Mucosa of descending colon (tissue), 3 donors: ENCODE results near the gene WARS2. TPM values are rescaled to one million over a fixed set of nuclear protein-coding genes. Genes with fewer than 3 reads are reported as not detected.

Source experiments
- ATAC-seq: fragments of 200-7000 bp; cut with Tn5 transposase; one replicate; pipeline ENCODE4 v1.9.1; 2020; ENCODE audit warnings: mild to moderate bottlenecking, moderate library complexity
- DNase-seq, 3 donors: peaks; one replicate each; pipeline ENCODE4 v3.0.0-alpha.2; 2020
- H3K36me3 ChIP-seq: fragments of 200-600 bp; one replicate; pipeline ENCODE4 v1.8.0; 2021; ENCODE audit warnings: low read depth, mild to moderate bottlenecking
- H3K4me1 ChIP-seq: fragments of 200-600 bp; one replicate; pipeline ENCODE4 v1.8.0; 2021; ENCODE audit warnings: low read depth, mild to moderate bottlenecking
- H3K4me3 ChIP-seq: fragments of 200-600 bp; one replicate; pipeline ENCODE4 v1.8.0; 2021; ENCODE audit warnings: mild to moderate bottlenecking
- H3K9me3 ChIP-seq: fragments of 200-600 bp; one replicate; pipeline ENCODE4 v1.8.0; 2021; ENCODE audit warnings: mild to moderate bottlenecking
- intact Hi-C, 2 donors: fragments of 100-400 bp; cut with DNase I in 1 of 2; cut with micrococcal nuclease in 1 of 2; formaldehyde crosslinking; loops; one replicate each; pipeline versions ENCODE4 v1.11.0 to v1.11.1; 2022; cut with DNase I, micrococcal nuclease
- total RNA-seq, 3 donors: library from RNA; stranded (reverse); fragmentation: NEBNext Ultra II Directional in 2 of 3; extraction: Animal tissue kit (Norgen Biotek cat#: 25700) in 2 of 3; gene quantifications; one replicate each; pipeline versions ENCODE4 v1.2.1 to v1.2.4, GENCODE V29; 2021 to 2023
- TF ChIP-seq, protein P1 (sequence below): fragments of 200-600 bp; IDR thresholded peaks from one replicate; pipeline ENCODE4 v1.8.0; 2022; ENCODE audit warnings: antibody characterized with exemption, mild to moderate bottlenecking
- donor health status: DM: no; HTN: no; CAD: no; lungs with moderate emphysema.
- donor health status: DM: no; HTN: no; CAD: no.
- donor health status: DM: no; HTN: yes; CAD: no.

The WARS2 gene
- total RNA-seq, 3 donors from 2014 or later = 10.5 to 14.9 (median 14.5) TPM

DNA sequence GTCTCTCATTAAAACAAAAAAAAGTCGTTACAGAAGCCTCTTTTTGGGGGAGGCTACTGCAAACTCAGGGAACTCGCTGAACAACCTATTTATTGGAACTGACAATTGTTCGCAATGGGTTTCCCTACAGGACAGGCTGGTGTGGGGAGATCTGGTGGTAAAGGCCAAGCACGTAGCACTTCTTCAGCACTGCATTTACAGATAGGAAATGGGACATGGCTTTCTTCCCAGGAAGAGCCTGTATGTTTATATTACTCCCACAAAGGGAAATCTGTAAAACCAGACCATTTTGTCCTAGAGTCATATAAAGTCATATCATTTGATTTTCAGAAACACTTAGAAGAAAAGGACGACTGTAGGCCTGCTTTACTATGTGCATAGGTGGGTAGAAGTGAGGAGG is 113.5 kb downstream of the WARS2 start:
- intact Hi-C loops = no loop called here

DNA sequence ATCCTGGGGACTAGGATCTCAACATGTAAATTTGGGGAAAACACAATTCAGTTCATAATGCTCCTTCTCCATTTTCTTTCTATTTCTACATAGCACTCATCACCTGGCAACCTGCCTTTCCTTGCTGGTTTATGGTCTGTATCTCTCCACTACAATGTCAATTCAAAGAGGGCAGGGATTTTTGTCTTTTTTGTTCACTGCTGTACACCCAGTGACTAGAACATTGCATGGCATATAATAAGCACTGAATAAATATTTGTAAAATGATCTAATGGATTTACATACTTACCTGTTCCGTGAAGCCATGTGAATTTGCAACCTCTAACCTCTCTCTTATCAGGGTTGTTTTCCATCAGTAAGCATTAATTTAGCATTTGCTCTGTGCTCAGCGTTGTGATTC is 124.9 kb downstream of the WARS2 start:
- no peaks in the 10 kb centered on the region for H3K9me3 ChIP-seq
- DNase-seq (no peak), ATAC-seq (peak; percentile 35)
- no peak overlapping the region for H3K4me3 ChIP-seq
- TF ChIP-seq, protein P1, sequence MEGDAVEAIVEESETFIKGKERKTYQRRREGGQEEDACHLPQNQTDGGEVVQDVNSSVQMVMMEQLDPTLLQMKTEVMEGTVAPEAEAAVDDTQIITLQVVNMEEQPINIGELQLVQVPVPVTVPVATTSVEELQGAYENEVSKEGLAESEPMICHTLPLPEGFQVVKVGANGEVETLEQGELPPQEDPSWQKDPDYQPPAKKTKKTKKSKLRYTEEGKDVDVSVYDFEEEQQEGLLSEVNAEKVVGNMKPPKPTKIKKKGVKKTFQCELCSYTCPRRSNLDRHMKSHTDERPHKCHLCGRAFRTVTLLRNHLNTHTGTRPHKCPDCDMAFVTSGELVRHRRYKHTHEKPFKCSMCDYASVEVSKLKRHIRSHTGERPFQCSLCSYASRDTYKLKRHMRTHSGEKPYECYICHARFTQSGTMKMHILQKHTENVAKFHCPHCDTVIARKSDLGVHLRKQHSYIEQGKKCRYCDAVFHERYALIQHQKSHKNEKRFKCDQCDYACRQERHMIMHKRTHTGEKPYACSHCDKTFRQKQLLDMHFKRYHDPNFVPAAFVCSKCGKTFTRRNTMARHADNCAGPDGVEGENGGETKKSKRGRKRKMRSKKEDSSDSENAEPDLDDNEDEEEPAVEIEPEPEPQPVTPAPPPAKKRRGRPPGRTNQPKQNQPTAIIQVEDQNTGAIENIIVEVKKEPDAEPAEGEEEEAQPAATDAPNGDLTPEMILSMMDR = no peak
- no peaks in the 10 kb centered on the region for H3K36me3 ChIP-seq
- intact Hi-C loops = no loop called here
- no peaks in the 10 kb centered on the region for H3K4me1 ChIP-seq

More for the DNA sequence above, 113.5 kb downstream of the WARS2 start:
- ATAC-seq (no peak), DNase-seq (no peak)
- H3K4me3 ChIP-seq = no peak overlapping the region
- no peaks in the 10 kb centered on the region for H3K36me3 ChIP-seq
- no peaks in the 10 kb centered on the region for H3K4me1 ChIP-seq
- H3K9me3 ChIP-seq = no peaks in the 10 kb centered on the region
- TF ChIP-seq, protein P1 = no peak

DNA sequence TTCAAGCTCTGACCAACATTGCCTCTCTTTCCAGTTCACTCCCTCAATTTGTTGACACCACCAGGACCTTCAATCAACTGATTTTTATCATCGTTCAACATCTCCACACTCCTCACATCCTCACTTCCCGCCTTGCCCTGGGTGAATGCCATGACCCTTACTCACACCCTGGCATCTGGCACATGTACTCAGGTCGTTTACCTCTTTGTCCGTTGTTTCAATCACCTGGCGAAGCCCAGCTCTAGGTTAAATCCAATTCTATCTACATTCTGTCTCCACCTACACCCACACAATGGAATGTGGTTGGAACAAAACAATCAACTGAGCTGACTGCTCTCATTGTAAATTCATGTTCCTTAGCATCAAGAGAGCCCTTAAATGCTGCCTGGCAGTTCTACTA is 128.1 kb downstream of the WARS2 start:
- TF ChIP-seq, protein P1 = no peak
- ATAC-seq = no peak
- Histone ChIP-seq H3K4me3 (no peak overlapping the region), H3K4me1 (peaks cover 6% of the 10 kb centered on the region), H3K9me3 (no peaks in the 10 kb centered on the region), H3K36me3 (no peaks in the 10 kb centered on the region)
- intact Hi-C loops = no loop called here
- no peak for DNase-seq

DNA sequence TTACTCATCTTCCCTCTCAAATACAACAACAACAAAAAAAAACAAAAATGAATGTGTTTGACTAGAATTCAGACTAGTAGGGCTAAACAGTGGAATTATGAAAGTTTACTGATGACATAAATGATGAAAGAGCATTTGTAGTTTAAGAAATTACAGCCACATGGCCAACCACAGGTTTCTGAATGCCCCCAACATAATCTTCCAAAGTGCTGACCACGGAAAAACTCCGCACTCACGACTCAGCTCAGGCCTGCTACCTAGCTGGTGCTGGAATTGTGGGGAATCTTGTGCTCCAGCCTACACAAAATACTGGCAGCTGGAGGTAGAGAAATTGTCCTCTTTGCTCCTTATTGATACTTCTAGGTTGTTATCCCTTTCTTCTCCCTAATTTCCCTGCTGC is 128.7 kb downstream of the WARS2 start:
- DNase-seq = no peak
- Histone ChIP-seq H3K9me3 (no peaks in the 10 kb centered on the region), H3K36me3 (no peaks in the 10 kb centered on the region), H3K4me1 (peaks cover 10% of the 10 kb centered on the region), H3K4me3 (no peak overlapping the region)
- ATAC-seq = no peak
- intact Hi-C loops = no loop called here
- TF ChIP-seq, protein P1 = no peak

DNA sequence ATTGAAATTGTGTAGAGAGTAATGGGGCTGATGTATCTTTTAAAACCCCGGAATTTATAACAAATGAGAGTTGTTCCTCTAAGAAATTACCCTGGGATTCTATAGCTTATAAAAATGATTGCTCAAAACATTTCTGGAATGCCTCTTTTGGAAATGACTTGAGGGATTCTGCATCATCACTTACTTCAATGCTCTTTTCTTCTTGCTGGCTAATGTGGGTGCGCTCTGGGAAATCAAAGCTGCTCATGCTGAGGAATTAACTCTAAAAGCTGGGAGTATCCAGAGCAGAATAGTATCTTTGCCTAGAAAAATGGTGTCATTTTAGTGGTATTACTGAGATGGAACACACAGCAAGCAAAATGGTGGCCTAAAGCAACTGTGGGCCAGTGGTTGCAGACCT is 129.3 kb downstream of the WARS2 start:
- TF ChIP-seq, protein P1 = no peak
- intact Hi-C loops = no loop called here
- H3K4me1 ChIP-seq = peaks cover 12% of the 10 kb centered on the region
- no peak overlapping the region for H3K4me3 ChIP-seq
- no peaks in the 10 kb centered on the region for H3K9me3 ChIP-seq
- DNase-seq = no peak
- no peak for ATAC-seq
- H3K36me3 ChIP-seq = no peaks in the 10 kb centered on the region

DNA sequence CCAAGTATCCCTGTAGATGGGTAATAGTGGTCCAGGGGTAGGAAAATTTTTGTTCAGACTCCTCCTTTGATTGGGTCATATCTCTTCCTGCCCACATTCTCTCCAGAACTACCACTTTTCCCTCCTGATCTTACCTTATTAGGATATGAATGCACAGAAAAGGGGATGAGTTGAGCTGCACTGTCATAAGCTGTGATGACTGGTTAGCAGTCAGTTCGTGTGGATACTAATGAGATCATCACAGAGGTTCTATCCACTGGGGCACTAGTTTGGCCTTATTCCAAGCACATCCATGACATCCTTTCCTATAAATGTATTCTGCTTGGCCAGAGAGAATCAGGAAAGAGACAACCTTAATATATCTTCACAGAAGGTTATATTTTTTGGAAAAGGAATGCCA is 130.3 kb downstream of the WARS2 start:
- TF ChIP-seq, protein P1 = no peak
- DNase-seq (no peak), ATAC-seq (no peak)
- Histone ChIP-seq H3K4me1 (peaks cover 12% of the 10 kb centered on the region), H3K4me3 (no peak overlapping the region), H3K9me3 (no peaks in the 10 kb centered on the region), H3K36me3 (no peaks in the 10 kb centered on the region)
- intact Hi-C loops = no loop called here
